ENCODE results near the gene CAMK2A.

Gene CAMK2A

GRCh38 chr5:150316320-150316719, 26.7 kb upstream of the CAMK2A start:
- DNase-seq (ENCODE audit: low read depth) = no peak

- DNase-seq (ENCODE audit: low read depth) = no peak
These were observed 25.7 kb upstream of the CAMK2A start for GRCh38 chr5:150315245-150315644.

GRCh38 chr5:150313921-150314716, 24.5 kb upstream of the CAMK2A start:
- DNase-seq (ENCODE audit: low read depth) = no peak

- no peak for DNase-seq (ENCODE audit: low read depth)
These were observed 23.9 kb upstream of the CAMK2A start for GRCh38 chr5:150313501-150313900.

GRCh38 chr5:150312518-150312917, 22.9 kb upstream of the CAMK2A start:
- DNase-seq (ENCODE audit: low read depth) = no peak

GRCh38 chr5:150311015-150311692, 21.6 kb upstream of the CAMK2A start:
- no peak for DNase-seq (ENCODE audit: low read depth)

GRCh38 chr5:150310246-150310645, 20.7 kb upstream of the CAMK2A start:
- DNase-seq (ENCODE audit: low read depth) = no peak

GRCh38 chr5:150309886-150310239, 20.3 kb upstream of the CAMK2A start:
- no peak for DNase-seq (ENCODE audit: low read depth)

- DNase-seq (ENCODE audit: low read depth) = no peak
These were observed 19.7 kb upstream of the CAMK2A start for GRCh38 chr5:150309101-150309885.

GRCh38 chr5:150307617-150308426, 18.2 kb upstream of the CAMK2A start:
- DNase-seq (ENCODE audit: low read depth) = no peak

GRCh38 chr5:150306775-150307174, 17.2 kb upstream of the CAMK2A start:
- no peak for DNase-seq (ENCODE audit: low read depth)

- DNase-seq (ENCODE audit: low read depth) = no peak
These were observed 16.0 kb upstream of the CAMK2A start for GRCh38 chr5:150305557-150305956.

- DNase-seq (ENCODE audit: low read depth) = no peak
These were observed 15.5 kb upstream of the CAMK2A start for GRCh38 chr5:150305095-150305494.

- DNase-seq (ENCODE audit: low read depth) = no peak
These were observed 15.0 kb upstream of the CAMK2A start for GRCh38 chr5:150304481-150305081.

GRCh38 chr5:150303660-150304386, 14.2 kb upstream of the CAMK2A start:
- no peak for DNase-seq (ENCODE audit: low read depth)

GRCh38 chr5:150303070-150303615, 13.6 kb upstream of the CAMK2A start:
- DNase-seq (ENCODE audit: low read depth) = no peak

- no peak for DNase-seq (ENCODE audit: low read depth)
These were observed 12.9 kb upstream of the CAMK2A start, which contains the start of gene ARSI for GRCh38 chr5:150302301-150303069. Gene ARSI, minus strand, starts transcription at chr5:150302905. Its CDS starts 532 bp downstream, at chr5:150302373.

- DNase-seq (ENCODE audit: low read depth) = no peak
These were observed 12.3 kb upstream of the CAMK2A start for GRCh38 chr5:150301901-150302300.

- DNase-seq (ENCODE audit: low read depth) = no peak
These were observed 11.6 kb upstream of the CAMK2A start for GRCh38 chr5:150301170-150301505.

All from activated T-cell treated with anti-CD3 and anti-CD28 coated beads for 1 hour (primary cell).